ENCODE measurements around the gene SPATA21.

DNA sequence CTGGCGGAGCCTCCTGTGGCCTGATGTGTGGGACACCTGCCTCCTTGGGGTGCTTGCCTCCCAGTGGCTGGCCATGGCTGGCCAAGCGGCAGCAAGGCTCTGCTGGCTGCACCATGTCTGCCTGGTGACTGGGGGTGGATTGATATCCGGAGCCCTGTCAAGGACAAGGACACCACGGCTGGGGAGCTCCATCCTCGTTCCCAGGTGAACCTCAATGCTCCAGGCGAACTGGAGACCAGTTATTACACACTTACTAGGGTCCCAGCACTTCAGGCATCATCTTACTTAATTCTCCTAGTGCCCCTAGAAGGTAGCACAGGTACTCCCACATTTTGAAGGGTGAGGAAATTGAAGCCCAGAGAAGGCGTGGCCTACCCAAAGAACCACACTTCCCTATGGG is 15.2 kb downstream of the SPATA21 start:
- TF ChIP-seq, protein P1, sequence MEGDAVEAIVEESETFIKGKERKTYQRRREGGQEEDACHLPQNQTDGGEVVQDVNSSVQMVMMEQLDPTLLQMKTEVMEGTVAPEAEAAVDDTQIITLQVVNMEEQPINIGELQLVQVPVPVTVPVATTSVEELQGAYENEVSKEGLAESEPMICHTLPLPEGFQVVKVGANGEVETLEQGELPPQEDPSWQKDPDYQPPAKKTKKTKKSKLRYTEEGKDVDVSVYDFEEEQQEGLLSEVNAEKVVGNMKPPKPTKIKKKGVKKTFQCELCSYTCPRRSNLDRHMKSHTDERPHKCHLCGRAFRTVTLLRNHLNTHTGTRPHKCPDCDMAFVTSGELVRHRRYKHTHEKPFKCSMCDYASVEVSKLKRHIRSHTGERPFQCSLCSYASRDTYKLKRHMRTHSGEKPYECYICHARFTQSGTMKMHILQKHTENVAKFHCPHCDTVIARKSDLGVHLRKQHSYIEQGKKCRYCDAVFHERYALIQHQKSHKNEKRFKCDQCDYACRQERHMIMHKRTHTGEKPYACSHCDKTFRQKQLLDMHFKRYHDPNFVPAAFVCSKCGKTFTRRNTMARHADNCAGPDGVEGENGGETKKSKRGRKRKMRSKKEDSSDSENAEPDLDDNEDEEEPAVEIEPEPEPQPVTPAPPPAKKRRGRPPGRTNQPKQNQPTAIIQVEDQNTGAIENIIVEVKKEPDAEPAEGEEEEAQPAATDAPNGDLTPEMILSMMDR (IDR thresholded peaks at IDR 0.05): no peak
- TF ChIP-seq POLR2A (IDR thresholded peaks at IDR 0.05): no peak

Measured in thyroid gland (tissue), 4 donors.